GM13977 (cell line): ENCODE results near the gene KXD1.
A peak's percentile ranks its signal among the peaks of the same experiment; 100 is the strongest.
"Not testable (repeated sequence)": the region's sequence is repeated elsewhere in the genome, so short reads cannot be mapped to it uniquely, and the experiment has no call there.

Experiments used
- DNase-seq: peaks from one replicate; pipeline ENCODE4 v3.0.0; 2012; ENCODE audit warnings: low spot score
- CTCF ChIP-seq: IDR thresholded peaks from 2 replicates; pipeline ENCODE4 v1.5.1; 2012; ENCODE audit warnings: mild to moderate bottlenecking, control low read depth; ENCODE audit not compliant: insufficient read depth; ENCODE audit errors: extremely low read depth, missing control alignments
- in situ Hi-C: fragments of 300-500 bp; cut with MboI; formaldehyde crosslinking; loops from one replicate; pipeline ENCODE4 v1.12.0; 2022; ENCODE audit warnings: low sequenced_read_pairs, low pct_unique_long_range_greater_than_20kb, mixed read lengths, inconsistent platforms; ENCODE audit not compliant: unreplicated experiment

Gene KXD1

GRCh38 chr19:18536475-18536874 is 21.2 kb upstream of the KXD1 start:
- no peak for TF ChIP-seq CTCF
- no peak for DNase-seq
- in situ Hi-C loops = no loop called here

GRCh38 chr19:18537431-18537830 is 20.2 kb upstream of the KXD1 start:
- in situ Hi-C loops = no loop called here
- no peak for TF ChIP-seq CTCF
- no peak for DNase-seq

GRCh38 chr19:18538115-18538514 is 19.6 kb upstream of the KXD1 start:
- in situ Hi-C loops = no loop called here
- no peak for TF ChIP-seq CTCF
- no peak for DNase-seq

- no peak for DNase-seq
- no peak for TF ChIP-seq CTCF
- in situ Hi-C loops = no loop called here
These were observed 18.3 kb upstream of the KXD1 start for GRCh38 chr19:18539372-18539771.

- in situ Hi-C loops, DNase-seq: not testable (repeated sequence)
These were observed 17.5 kb upstream of the KXD1 start for GRCh38 chr19:18540200-18540599.

- TF ChIP-seq CTCF = no peak
- no peak for DNase-seq
- in situ Hi-C loops = no loop called here
These were observed 16.2 kb upstream of the KXD1 start for GRCh38 chr19:18541258-18541991.

- no peak for TF ChIP-seq CTCF
- in situ Hi-C loops = no loop called here
- peak; percentile 62 for DNase-seq
These were observed 15.4 kb upstream of the KXD1 start for GRCh38 chr19:18541992-18542940.
